Measurements from ENCODE around the gene PIK3R5.

PIK3R5 gene

GRCh38 chr17:8835631-8836364, 129.7 kb downstream of the PIK3R5 start:
- H3K27ac ChIP-seq (ENCODE audit: insufficient read depth, low read depth, low read length, poor library complexity, severe bottlenecking): no peak overlapping the region
- 90 to 92% methylated on average over 6 of the region's 6 CpGs for WGBS, 2 experiments
- H3K4me3 ChIP-seq (ENCODE audit: insufficient read depth, low read depth, low read length): no peak overlapping the region
- H3K4me1 ChIP-seq (ENCODE audit: control insufficient read depth, insufficient read depth, low read length): no peaks in the 10 kb centered on the region
- H3K36me3 ChIP-seq (ENCODE audit: control insufficient read depth, insufficient read depth, low read length): no peaks in the 10 kb centered on the region
- H3K27me3 ChIP-seq (ENCODE audit: control insufficient read depth, insufficient read depth, low read length, poor library complexity, severe bottlenecking): no peaks in the 10 kb centered on the region
- H3K9me3 ChIP-seq (ENCODE audit: control insufficient read depth, low read length): no peaks in the 10 kb centered on the region

GRCh38 chr17:8835106-8835505, 130.4 kb downstream of the PIK3R5 start:
- no peak overlapping the region for H3K27ac ChIP-seq (ENCODE audit: insufficient read depth, low read depth, low read length, poor library complexity, severe bottlenecking)
- H3K27me3 ChIP-seq (ENCODE audit: control insufficient read depth, insufficient read depth, low read length, poor library complexity, severe bottlenecking): no peaks in the 10 kb centered on the region
- 90 to 93% methylated on average over 14 of the region's 14 CpGs for WGBS, 2 experiments
- no peaks in the 10 kb centered on the region for H3K4me1 ChIP-seq (ENCODE audit: control insufficient read depth, insufficient read depth, low read length)
- H3K9me3 ChIP-seq (ENCODE audit: control insufficient read depth, low read length): no peaks in the 10 kb centered on the region
- no peak overlapping the region for H3K4me3 ChIP-seq (ENCODE audit: insufficient read depth, low read depth, low read length)
- H3K36me3 ChIP-seq (ENCODE audit: control insufficient read depth, insufficient read depth, low read length): no peaks in the 10 kb centered on the region

GRCh38 chr17:8832711-8833352, 132.7 kb downstream of the PIK3R5 start:
- no peaks in the 10 kb centered on the region for H3K9me3 ChIP-seq (ENCODE audit: control insufficient read depth, low read length)
- 63 to 67% methylated on average over 33 of the region's 33 CpGs for WGBS, 2 experiments
- no peak overlapping the region for H3K4me3 ChIP-seq (ENCODE audit: insufficient read depth, low read depth, low read length)
- H3K27ac ChIP-seq (ENCODE audit: insufficient read depth, low read depth, low read length, poor library complexity, severe bottlenecking): no peak overlapping the region
- no peaks in the 10 kb centered on the region for H3K4me1 ChIP-seq (ENCODE audit: control insufficient read depth, insufficient read depth, low read length)
- H3K27me3 ChIP-seq (ENCODE audit: control insufficient read depth, insufficient read depth, low read length, poor library complexity, severe bottlenecking): no peaks in the 10 kb centered on the region
- no peaks in the 10 kb centered on the region for H3K36me3 ChIP-seq (ENCODE audit: control insufficient read depth, insufficient read depth, low read length)

- Histone ChIP-seq H3K27me3 (ENCODE audit: control insufficient read depth, insufficient read depth, low read length, poor library complexity, severe bottlenecking) (no peaks in the 10 kb centered on the region), H3K4me3 (ENCODE audit: insufficient read depth, low read depth, low read length) (no peak overlapping the region), H3K27ac (ENCODE audit: insufficient read depth, low read depth, low read length, poor library complexity, severe bottlenecking) (no peak overlapping the region), H3K4me1 (ENCODE audit: control insufficient read depth, insufficient read depth, low read length) (no peaks in the 10 kb centered on the region), H3K9me3 (ENCODE audit: control insufficient read depth, low read length) (no peaks in the 10 kb centered on the region), H3K36me3 (ENCODE audit: control insufficient read depth, insufficient read depth, low read length) (no peaks in the 10 kb centered on the region)
- 91 to 93% methylated on average over 7 of the region's 7 CpGs for WGBS, 2 experiments
Measured at GRCh38 chr17:8831234-8831849, 134.2 kb downstream of the PIK3R5 start.

- Histone ChIP-seq H3K4me3 (ENCODE audit: insufficient read depth, low read depth, low read length) (no peak overlapping the region), H3K36me3 (ENCODE audit: control insufficient read depth, insufficient read depth, low read length) (no peaks in the 10 kb centered on the region), H3K4me1 (ENCODE audit: control insufficient read depth, insufficient read depth, low read length) (no peaks in the 10 kb centered on the region), H3K27me3 (ENCODE audit: control insufficient read depth, insufficient read depth, low read length, poor library complexity, severe bottlenecking) (no peaks in the 10 kb centered on the region), H3K9me3 (ENCODE audit: control insufficient read depth, low read length) (no peaks in the 10 kb centered on the region), H3K27ac (ENCODE audit: insufficient read depth, low read depth, low read length, poor library complexity, severe bottlenecking) (no peak overlapping the region)
- 92% methylated on average over 10 of the region's 10 CpGs for WGBS, 2 experiments
Measured at GRCh38 chr17:8830141-8830540, 135.4 kb downstream of the PIK3R5 start.

DNA sequence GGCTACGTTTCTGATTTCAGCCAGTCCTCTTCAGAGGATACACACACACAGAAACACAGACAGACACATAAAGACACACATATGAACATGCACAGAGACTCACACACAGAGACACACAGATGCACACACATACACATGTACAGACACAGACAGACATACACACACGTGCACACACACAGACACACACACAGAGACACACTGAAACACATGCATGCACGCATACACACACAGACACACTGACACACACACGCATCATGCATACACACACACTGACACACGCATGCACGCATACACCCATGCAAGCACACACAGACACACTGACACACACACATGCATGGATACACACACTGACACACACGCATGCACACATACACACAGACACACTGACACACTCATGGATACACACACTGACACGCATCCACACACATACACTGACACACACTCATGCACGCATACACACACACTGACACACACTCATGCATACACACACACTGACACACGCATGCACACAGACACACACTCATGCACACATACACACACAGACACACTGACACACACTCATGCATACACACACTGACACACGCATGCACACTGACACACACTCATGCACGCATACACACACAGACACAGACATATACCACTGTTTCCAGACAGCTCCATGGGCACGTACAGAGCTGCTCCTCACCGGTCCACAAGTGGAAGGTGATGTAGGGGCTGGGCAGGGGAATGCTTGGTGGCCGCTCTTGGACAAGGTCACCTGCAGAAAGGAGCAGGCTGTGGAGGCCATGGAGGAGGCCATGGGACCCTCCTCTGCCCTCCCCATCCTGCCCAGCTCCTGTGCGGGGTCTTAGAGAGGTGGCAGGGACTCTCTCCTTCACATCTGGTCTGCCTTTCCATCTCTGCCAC, 136.2 kb downstream of the PIK3R5 start:
- Histone ChIP-seq H3K4me3 (ENCODE audit: insufficient read depth, low read depth, low read length) (no peak overlapping the region), H3K27ac (ENCODE audit: insufficient read depth, low read depth, low read length, poor library complexity, severe bottlenecking) (no peak overlapping the region), H3K9me3 (ENCODE audit: control insufficient read depth, low read length) (no peaks in the 10 kb centered on the region), H3K36me3 (ENCODE audit: control insufficient read depth, insufficient read depth, low read length) (no peaks in the 10 kb centered on the region), H3K4me1 (ENCODE audit: control insufficient read depth, insufficient read depth, low read length) (no peaks in the 10 kb centered on the region), H3K27me3 (ENCODE audit: control insufficient read depth, insufficient read depth, low read length, poor library complexity, severe bottlenecking) (no peaks in the 10 kb centered on the region)
- 91 to 94% methylated on average over 16 of the region's 16 CpGs for WGBS, 2 experiments
